ENCODE measurements around the gene PTPRCAP.
"Not testable (repeated sequence)": the region's sequence is repeated elsewhere in the genome, so short reads cannot be mapped to it uniquely, and the experiment has no call there.

Gene PTPRCAP

GRCh38 chr11:67404515-67405195, 32.8 kb downstream of the PTPRCAP start:
- DNase-seq (ENCODE audit: low read depth, low spot score), result no peak
- H3K27me3 ChIP-seq (ENCODE audit: insufficient read depth, insufficient read length), result peaks cover 34% of the 10 kb centered on the region
- no peak overlapping the region for H3K4me3 ChIP-seq (ENCODE audit: insufficient read length, low read depth)
- H3K9ac ChIP-seq (ENCODE audit: insufficient read length, low read depth), result peak overlapping the region; percentile 23
- TF ChIP-seq SUZ12 (IDR thresholded peaks at IDR 0.05; ENCODE audit: extremely low read depth, insufficient read depth, insufficient read length) (no peak), ZNF274 (IDR thresholded peaks at IDR 0.05; ENCODE audit: low read depth, low read length) (no peak), YY1 (IDR thresholded peaks at IDR 0.05; ENCODE audit: insufficient read depth, insufficient read length) (no peak)
- peaks cover 32% of the 10 kb centered on the region for H3K4me1 ChIP-seq (ENCODE audit: insufficient read depth, insufficient read length)
- no peaks in the 10 kb centered on the region for H3K9me3 ChIP-seq (ENCODE audit: insufficient read depth, low read length)
- peaks cover 10% of the 10 kb centered on the region for H3K36me3 ChIP-seq (ENCODE audit: insufficient read depth, insufficient read length, low read length)

GRCh38 chr11:67403085-67403484, 34.4 kb downstream of the PTPRCAP start:
- not testable (repeated sequence) for H3K4me3 ChIP-seq (ENCODE audit: insufficient read length, low read depth)

GRCh38 chr11:67402192-67402839, 35.2 kb downstream of the PTPRCAP start:
- H3K9me3 ChIP-seq (ENCODE audit: insufficient read depth, low read length); H3K4me3 ChIP-seq (ENCODE audit: insufficient read length, low read depth); DNase-seq (ENCODE audit: low read depth, low spot score): not testable (repeated sequence)
- Histone ChIP-seq H3K9ac (ENCODE audit: insufficient read length, low read depth) (peak overlapping the region; percentile 79), H3K4me1 (ENCODE audit: insufficient read depth, insufficient read length) (peaks cover 28% of the 10 kb centered on the region), H3K27me3 (ENCODE audit: insufficient read depth, insufficient read length) (peaks cover 22% of the 10 kb centered on the region), H3K36me3 (ENCODE audit: insufficient read depth, insufficient read length, low read length) (peaks cover 33% of the 10 kb centered on the region)

More at GRCh38 chr11:67403085-67403484, 34.4 kb downstream of the PTPRCAP start:
- Histone ChIP-seq H3K4me1 (ENCODE audit: insufficient read depth, insufficient read length) (peaks cover 26% of the 10 kb centered on the region), H3K36me3 (ENCODE audit: insufficient read depth, insufficient read length, low read length) (peaks cover 25% of the 10 kb centered on the region), H3K27me3 (ENCODE audit: insufficient read depth, insufficient read length) (peaks cover 30% of the 10 kb centered on the region), H3K9ac (ENCODE audit: insufficient read length, low read depth) (peak overlapping the region; percentile 14)
- H3K9me3 ChIP-seq (ENCODE audit: insufficient read depth, low read length); DNase-seq (ENCODE audit: low read depth, low spot score): not testable (repeated sequence)

- no peak for TF ChIP-seq YY1 (IDR thresholded peaks at IDR 0.05; ENCODE audit: insufficient read depth, insufficient read length)
- TF ChIP-seq SUZ12 (IDR thresholded peaks at IDR 0.05; ENCODE audit: extremely low read depth, insufficient read depth, insufficient read length), result no peak
- no peak for TF ChIP-seq ZNF274 (IDR thresholded peaks at IDR 0.05; ENCODE audit: low read depth, low read length)
- H3K4me3 ChIP-seq (ENCODE audit: insufficient read length, low read depth), result peak within 1 kb of the TSS; percentile 89
- H3K36me3 ChIP-seq (ENCODE audit: insufficient read depth, insufficient read length, low read length), result peaks cover 40% of the 10 kb centered on the region
- peaks cover 28% of the 10 kb centered on the region for H3K4me1 ChIP-seq (ENCODE audit: insufficient read depth, insufficient read length)
- H3K9me3 ChIP-seq (ENCODE audit: insufficient read depth, low read length), result no peaks in the 10 kb centered on the region
- peak; percentile 89 for DNase-seq (ENCODE audit: low read depth, low spot score)
- H3K27me3 ChIP-seq (ENCODE audit: insufficient read depth, insufficient read length), result peaks cover 16% of the 10 kb centered on the region
- H3K9ac ChIP-seq (ENCODE audit: insufficient read length, low read depth), result peak within 1 kb of the TSS; percentile 99
Observed at GRCh38 chr11:67401495-67402191, 35.8 kb downstream of the PTPRCAP start, which contains the start of gene PPP1CA. Gene PPP1CA (minus strand): TSS chr11:67401858. CDS start chr11:67401782, 76 bp downstream.

- TF ChIP-seq SUZ12 (IDR thresholded peaks at IDR 0.05; ENCODE audit: extremely low read depth, insufficient read depth, insufficient read length) (no peak), ZNF274 (IDR thresholded peaks at IDR 0.05; ENCODE audit: low read depth, low read length) (no peak), YY1 (IDR thresholded peaks at IDR 0.05; ENCODE audit: insufficient read depth, insufficient read length) (no peak)
- H3K36me3 ChIP-seq (ENCODE audit: insufficient read depth, insufficient read length, low read length), result peaks cover 46% of the 10 kb centered on the region
- peaks cover 15% of the 10 kb centered on the region for H3K27me3 ChIP-seq (ENCODE audit: insufficient read depth, insufficient read length)
- H3K9ac ChIP-seq (ENCODE audit: insufficient read length, low read depth), result peak overlapping the region; percentile 99
- no peak for DNase-seq (ENCODE audit: low read depth, low spot score)
- peak overlapping the region; percentile 89 for H3K4me3 ChIP-seq (ENCODE audit: insufficient read length, low read depth)
- no peaks in the 10 kb centered on the region for H3K9me3 ChIP-seq (ENCODE audit: insufficient read depth, low read length)
- H3K4me1 ChIP-seq (ENCODE audit: insufficient read depth, insufficient read length), result peaks cover 31% of the 10 kb centered on the region
Observed at GRCh38 chr11:67400942-67401494, 36.5 kb downstream of the PTPRCAP start.

GRCh38 chr11:67400251-67400941, 37.1 kb downstream of the PTPRCAP start:
- H3K27me3 ChIP-seq (ENCODE audit: insufficient read depth, insufficient read length), result peaks cover 11% of the 10 kb centered on the region
- H3K4me3 ChIP-seq (ENCODE audit: insufficient read length, low read depth), result peak overlapping the region; percentile 89
- peaks cover 52% of the 10 kb centered on the region for H3K36me3 ChIP-seq (ENCODE audit: insufficient read depth, insufficient read length, low read length)
- TF ChIP-seq SUZ12 (IDR thresholded peaks at IDR 0.05; ENCODE audit: extremely low read depth, insufficient read depth, insufficient read length) (no peak), ZNF274 (IDR thresholded peaks at IDR 0.05; ENCODE audit: low read depth, low read length) (no peak), YY1 (IDR thresholded peaks at IDR 0.05; ENCODE audit: insufficient read depth, insufficient read length) (no peak)
- peaks cover 31% of the 10 kb centered on the region for H3K4me1 ChIP-seq (ENCODE audit: insufficient read depth, insufficient read length)
- no peaks in the 10 kb centered on the region for H3K9me3 ChIP-seq (ENCODE audit: insufficient read depth, low read length)
- peak overlapping the region; percentile 99 for H3K9ac ChIP-seq (ENCODE audit: insufficient read length, low read depth)
- DNase-seq (ENCODE audit: low read depth, low spot score), result no peak

Measured in NT2/D1 (cell line).